NCI-H128 (cell line): ENCODE results near the gene C5orf58.
"Not testable (repeated sequence)": the region's sequence is repeated elsewhere in the genome, so short reads cannot be mapped to it uniquely, and the experiment has no call there.

Source experiments
- DNase-seq: peaks from one replicate; lab custom pipeline; 2025; ENCODE audit not compliant: unreplicated experiment; lab: John Stamatoyannopoulos, UW

The C5orf58 gene

DNA sequence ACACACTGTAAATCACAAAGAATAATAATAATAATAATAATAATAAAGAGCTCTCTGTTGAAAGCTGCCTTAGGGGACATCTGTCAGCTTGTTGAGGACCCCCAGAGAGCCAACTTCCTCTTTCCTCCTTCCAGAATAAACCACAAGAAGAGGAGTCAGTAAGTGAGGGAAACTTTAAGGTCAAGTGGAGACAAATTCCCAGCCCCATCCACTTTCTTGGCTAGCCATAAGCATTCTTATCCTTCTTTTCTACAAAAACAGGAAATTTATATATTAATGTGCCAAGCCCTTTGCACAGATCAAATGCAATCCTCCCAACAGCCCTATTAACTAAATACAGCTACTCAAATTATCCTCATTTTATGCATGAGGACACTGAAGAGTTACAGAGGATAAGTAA lies 9.4 kb upstream of the C5orf58 start:
- no peak for DNase-seq

DNA sequence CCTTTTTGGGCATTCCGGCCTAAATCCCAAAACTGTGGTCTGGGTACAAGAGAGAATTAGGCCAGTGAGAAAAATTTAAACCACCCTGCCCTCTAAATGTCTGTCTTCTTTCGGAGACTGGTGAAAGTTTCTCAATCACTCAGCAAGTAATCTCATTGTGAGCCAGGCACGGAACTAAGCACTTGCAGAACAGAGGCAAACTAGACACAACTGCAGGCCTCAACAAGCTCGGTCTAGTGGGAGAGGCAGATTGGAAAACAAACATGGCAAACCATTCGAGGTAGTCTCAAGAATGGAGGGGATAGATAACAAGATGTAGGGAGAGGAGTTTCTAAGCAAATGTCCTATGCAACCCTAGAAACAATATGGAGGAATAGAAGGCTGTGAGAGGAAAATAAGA lies 8.9 kb upstream of the C5orf58 start:
- DNase-seq = no peak

DNA sequence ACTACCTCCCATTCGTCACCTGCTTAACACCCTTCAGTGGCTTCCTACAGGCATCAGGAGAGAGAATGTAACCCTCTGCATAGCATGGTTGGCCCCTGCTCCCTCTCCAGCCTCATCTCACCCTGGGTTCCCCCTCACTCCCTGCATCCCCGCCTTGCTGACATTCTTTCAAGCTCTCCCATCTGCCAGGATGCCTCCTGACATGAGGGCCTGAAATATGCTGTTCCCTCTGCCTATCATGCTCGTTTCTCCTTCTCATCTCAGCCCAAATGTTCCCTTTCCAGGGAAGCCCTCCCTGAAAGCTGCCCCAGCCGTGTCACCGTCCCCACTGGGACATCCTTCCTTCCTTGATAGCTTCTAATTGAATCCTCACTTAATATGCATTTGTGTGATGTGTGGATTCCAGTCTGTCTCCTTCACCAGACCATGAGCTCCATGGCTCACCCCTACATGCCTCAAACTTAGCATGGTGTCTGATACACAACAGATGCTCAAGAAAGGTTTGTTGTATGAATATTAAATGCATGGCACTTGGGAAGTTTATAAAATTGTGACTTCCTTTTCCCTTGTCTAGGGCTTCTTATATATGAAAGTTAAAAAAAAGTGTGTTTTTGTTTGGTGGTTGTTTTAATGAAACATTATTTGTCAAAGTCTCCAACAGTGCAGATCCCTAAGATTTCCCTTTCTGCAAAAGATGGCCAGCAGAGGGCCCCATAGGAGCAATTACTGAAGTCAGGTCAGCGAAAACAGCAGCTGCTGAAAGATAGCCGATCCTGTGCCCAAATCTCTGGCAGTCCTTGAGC lies 7.3 kb upstream of the C5orf58 start:
- DNase-seq = peak; percentile 5

DNA sequence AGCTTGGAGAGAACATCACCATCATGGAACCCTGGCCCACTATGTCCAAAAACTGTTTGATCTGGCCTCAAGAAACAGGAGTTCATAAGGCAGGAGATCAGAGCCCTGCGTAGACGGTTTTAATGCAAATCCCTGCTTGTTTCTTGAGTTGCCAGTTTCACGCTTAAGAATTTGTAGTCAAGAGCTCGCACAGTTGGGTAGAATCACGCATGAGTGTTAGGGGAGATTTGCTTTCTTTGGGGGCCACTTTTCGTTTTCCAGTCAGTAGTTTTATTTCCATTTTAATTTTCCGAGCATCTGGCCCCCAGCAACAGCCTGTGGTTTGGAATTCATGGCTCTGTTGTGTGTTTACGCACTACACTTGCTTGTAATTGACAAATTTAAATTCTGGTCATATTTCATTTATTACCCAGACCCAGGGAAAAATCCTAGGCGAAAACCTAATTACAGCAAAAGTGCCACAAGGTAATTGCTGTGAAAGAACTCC lies 6.6 kb upstream of the C5orf58 start:
- no peak for DNase-seq

DNA sequence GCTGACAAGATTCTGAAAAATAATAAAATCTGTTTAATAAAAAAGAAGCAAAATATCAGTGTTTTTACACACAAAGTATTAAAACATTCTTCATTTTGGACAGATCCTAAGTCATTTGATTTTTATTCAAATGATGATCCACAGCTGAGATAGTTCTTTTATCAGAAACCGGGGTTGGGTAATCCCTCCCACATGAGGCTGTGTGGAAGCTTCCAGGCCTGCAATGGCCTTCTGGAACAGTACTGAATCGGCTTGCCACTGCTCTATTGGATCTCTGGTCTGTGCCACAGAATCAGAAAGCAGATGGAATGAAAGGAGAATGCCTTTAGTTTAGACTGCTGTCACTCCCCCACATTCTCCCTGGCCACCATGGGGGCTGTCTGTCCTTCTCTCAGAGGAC lies 6.1 kb upstream of the C5orf58 start:
- DNase-seq = no peak

DNA sequence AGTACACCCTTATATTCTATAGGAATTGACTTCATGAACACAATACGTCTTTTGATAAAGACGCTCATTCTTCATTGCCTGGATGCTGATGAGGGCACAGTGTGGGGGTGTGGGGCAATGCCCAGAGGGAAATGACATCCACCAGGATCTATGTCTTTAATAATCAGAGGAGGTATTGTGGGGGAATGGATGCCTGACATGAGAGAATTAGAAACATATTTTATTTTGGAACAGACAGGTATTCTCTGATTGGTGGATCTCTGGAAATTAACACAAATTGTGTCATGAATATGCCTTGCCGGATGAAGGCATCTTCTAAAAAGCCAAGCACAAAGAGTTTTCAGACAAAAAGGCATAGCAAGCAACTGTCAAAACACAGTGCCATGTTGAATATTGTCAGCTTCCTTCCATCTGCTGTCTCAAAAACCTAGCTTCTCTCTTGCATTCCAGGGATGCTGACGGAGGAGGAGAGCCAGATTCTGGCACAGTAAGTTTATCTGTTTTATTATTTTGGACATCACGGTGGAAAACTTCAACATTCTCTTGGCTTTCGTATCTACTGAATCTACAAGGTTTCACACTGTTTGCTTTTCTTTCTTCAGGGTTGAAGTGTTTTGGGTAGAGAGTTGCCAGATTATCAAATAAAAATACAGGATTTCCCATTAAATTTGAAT lies 3.9 kb upstream of the C5orf58 start:
- no peak for DNase-seq

DNA sequence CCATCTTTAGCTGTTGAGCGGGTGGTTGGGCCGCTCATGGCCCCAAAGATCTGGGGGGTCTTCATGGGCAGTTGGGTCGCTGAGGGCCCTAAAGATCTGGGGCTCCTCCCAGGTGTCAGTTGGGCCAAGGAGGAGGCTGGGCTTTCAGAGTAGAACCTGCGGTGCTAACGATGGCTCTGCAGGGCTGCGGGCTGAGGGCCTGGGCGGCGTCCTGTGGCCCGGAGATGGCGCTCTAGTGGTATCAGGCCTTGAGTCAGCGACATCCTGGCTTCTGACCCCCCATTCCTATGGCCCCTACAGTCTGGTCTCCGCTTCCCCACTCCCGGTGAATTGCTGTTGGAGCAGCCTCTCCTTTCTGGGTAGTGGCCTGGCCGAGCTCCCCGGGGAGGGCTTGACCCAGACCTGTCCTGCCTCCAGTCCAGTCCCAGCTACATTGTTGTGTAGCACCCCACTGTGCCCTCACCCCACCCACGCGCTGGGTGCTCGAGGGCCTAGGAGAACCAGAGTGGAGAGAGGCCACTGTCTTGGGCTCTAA lies 640 bp downstream of the C5orf58 start:
- DNase-seq = no peak

DNA sequence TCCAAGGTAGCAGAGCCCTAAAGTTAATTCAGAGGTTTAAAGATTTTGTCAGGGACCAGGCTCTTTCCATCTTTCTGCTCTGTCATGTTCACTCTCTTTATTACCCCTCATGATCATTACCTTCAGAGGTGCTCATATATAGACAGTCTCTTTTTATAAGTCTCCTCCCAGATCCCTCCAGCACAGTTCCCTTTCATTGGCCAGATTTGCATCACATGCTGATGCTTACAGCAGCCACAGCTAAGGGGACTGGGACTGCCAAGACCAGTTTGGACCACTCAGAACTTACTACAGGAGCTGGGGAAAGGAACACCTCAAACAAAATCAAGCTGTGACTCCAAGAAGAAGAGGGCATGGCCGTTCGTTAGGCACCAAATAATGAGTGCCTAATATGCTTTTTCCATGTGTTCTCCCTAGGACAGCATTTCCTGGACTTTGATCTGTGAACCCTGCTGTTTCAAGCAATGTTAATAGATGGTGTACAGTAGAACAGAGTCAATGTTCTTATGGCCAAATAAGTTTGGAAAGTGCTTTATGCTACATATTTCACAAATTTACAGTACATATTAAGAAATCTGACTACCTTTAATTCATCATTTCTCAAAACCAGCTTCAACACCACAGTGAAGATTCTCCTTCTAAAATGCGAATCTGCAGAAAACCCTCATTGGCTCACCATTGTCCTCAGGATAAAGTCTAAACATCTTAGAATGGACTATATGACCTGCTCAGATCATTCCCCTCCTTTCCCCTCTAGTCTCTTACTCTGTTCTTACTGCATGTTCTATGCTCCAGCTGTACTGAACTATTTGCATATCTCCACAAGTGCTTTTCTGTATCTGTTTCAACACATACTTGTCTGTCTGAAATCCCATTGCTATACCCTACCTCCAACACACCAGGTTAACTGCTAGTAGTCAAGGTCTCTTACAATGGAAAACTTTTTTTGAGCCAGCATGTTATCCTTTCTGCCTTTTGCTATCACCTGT lies 3.4 kb downstream of the C5orf58 start:
- DNase-seq = no peak

DNA sequence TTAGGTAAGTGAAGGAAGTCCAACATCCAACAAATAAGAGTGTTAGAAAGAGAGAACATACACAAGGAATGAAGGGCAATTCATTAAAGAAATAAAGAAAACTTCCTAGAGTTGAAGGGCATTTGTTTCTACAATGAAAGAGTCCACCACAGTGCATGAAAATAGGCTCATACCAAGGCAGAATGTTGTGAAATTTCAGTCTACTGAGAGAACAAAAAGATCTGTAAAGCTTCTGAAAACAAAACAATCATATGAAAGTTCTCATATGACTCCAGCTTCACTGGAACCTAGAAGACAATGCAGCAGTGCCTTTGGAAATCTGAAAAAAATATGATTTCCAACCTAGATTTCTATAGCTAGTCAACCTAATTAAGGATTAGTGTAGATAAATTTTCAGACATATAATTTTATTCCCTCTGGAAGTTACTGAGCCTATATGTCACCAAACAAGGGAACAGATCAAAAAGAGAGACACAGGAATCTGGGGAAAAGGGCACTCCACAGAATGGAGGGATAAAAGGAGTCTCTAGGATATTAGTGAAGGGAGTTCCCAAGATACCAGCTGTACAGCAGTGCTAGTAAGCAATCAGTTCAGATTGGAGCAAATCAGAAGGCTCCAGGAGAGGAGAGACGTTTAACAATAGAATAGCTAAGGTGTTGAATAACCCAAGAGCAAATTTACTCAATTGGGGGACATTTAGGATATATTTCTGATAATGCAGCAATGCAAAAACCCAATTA lies 5.8 kb downstream of the C5orf58 start:
- no peak for DNase-seq

DNA sequence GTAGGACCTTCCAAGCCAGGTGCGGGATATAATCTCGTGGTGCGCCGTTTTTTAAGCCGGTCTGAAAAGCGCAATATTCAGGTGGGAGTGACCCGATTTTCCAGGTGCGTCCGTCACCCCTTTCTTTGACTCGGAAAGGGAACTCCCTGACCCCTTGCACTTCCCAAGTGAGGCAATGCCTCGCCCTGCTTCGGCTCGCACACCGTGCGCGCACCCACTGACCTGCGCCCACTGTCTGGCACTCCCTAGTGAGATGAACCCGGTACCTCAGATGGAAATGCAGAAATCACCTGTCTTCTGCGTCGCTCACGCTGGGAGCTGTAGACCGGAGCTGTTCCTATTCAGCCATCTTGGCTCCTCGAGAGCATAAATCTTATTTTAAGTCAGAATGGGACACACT lies 12.7 kb downstream of the C5orf58 start:
- not testable (repeated sequence) for DNase-seq

DNA sequence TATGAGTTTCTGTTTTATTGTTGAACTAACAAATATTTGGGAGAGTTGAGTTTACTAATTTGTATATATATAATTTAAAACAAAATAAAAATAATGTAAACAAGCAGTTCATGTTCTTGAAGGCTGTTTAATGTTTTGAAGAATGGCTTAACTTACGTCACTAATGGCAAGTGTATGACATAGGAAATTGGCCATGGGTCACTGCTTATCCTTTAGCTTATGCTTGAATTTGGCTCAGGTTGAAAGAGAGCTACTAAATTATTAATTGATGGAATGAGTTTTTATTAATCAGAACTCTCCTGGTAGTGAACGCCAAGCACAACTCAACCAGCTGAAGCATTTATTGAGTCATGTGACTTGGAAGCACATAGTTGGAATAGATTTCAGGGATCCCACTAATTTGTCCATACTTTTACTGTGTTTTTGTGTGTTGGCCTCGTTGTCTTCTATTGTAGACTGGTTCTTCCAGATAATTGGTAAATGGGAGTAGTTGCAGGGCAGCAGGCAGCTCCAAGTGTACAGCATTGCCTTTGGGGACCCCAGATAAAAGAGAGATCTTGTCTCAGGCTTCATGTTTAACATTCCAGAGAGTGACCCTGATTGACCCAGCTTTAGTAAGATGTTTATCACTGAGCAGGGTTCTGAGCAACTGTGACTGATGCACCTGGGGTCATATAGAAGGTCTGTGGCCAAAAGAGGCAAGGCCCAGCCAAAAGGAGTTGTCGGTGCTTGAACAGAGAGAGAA lies 13.5 kb downstream of the C5orf58 start:
- no peak for DNase-seq

DNA sequence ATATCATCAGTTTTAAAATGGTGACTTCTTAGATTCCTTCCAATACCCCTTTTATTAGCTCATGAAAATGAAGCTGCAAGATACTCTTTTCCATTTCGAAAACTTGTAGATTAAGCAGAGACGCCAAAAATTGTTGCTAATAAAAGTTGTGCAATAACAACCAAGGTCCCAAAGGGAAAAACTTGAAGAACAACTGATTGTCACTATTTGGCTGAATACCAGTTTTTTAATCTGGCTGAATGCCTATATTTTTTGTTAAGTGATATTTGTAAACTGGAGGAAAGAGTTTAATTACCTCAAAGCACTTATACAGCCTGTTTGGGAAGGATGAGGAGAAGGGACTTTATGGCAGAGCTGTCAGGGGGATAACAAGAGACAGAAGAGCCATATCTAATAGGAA lies 14.6 kb downstream of the C5orf58 start:
- DNase-seq = no peak

DNA sequence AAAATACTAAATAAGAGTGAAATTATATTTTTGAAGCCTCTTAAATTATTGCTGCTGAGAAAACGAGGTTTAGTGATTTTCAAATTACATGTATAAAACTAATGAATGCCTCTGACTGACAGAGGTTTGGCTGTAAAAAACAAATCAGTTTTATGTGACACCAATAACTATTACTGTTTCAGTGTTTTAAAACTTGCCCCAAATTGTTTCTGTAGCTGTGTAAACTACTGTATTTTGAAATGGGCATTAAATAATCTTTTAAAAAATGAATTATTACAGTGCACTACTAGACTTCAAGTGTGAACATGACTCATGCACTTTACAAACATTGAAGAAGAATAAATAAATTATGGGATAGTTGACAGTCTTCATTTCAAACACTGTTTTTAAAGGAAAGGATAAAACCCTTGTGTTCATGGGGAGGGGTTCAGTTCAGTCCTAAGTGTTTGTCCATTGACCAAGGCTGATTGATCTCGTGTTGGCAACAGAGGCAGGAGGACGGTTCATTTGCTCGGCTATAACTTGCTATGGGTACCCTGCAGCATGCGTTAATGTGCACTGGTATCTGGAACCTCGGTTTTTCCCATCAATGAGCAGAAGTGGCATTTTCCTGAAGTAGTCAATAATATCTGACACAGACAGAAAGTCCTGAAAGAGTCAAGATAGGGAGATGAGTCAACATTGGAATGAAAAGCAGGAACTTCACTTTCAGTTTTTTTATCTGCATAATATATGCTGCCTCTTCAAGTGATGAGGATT lies 15.6 kb downstream of the C5orf58 start:
- no peak for DNase-seq

DNA sequence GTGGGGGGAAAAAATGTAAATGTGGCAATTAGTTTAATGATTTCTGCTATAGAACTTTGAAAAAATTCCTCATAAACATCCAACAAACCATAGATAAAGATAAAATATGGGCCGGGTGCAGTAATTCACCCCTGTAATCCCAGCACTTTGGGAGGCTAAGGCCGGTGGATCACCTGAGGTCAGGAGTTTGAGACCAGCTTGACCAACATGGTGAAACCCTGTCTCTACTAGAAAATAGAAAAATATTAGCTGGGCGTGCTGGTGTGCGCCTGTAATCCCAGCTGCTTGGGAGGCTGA lies 16.1 kb downstream of the C5orf58 start:
- not testable (repeated sequence) for DNase-seq

DNA sequence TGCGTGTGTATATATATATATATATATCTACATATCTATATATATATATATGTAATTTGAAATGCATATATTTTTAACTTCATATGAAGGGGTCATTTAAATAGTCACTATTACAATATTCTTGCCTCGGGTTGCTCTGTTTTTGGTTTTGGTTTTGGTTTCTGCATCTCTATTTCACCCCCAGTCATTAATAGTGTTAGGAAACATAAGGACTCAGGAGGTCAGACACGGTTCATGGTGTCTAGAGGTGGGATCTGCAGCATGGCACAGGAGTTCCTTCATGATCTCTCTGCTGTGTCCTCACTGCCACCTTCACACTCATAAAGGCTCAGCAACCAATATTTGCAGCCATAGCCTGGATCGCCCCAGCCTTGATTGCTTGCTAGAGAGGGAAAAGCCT lies 16.6 kb downstream of the C5orf58 start:
- DNase-seq = no peak

DNA sequence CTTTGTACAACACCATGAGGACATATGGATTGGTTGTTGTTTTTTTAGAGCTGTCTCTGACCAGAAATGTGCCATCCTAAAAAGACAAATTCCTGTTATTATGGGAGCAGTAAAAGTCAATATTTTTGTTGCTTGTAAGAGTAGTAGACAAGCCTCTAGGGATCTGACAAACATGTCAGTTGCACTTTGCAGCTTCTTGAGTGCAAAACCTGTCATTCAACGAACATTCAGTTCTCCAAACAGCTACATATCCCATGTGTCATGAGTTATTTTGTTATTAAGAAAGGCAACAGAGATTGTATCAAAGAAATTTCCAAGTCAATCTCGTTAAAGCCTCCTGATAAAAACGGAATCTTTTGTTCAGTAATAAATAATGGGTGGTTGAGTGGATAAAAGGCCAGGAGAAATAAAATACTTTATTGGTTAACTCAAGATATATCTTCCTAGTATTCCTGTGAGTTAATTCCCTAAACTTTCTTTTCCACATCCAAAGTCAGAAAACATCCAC lies 18.1 kb downstream of the C5orf58 start:
- no peak for DNase-seq

DNA sequence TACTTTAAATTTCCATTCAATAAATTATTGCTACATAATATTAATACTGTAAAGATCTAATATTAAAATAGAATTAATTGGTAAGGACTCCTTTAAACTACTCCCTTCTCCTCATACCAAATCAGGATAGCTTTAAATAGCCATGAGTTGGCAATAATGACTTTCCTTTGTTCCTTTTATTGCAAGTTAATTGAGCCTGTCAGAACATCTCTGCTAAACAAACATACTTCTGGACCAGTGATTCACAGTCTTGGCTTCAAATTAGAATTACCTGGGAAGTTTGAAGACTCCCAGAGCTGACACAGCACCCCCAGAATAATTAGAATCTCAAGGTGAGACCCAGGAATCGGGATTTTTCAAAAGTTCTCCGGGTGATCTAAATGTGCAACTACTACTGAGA lies 18.7 kb downstream of the C5orf58 start:
- DNase-seq = no peak

DNA sequence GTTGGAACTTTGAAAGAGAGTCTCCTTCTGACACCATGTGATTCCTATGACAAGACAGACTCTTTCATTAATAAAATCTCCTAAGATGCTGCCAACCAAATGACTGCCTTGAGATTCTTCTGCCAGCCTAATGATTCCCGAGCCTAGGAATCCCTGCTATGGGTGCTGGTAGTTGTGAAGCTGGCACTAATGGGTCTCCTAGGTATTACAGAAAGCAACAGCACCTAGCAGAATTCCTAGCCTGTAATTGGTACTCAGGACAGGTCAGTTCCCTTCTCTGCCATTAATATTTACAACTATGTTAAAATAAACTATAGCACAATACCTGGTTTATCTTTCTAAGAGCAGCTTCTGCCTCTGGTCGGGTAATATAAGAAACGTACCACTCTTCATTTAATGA lies 19.3 kb downstream of the C5orf58 start:
- DNase-seq = no peak
